Liver (tissue), 3 donors: ENCODE data around the gene ERCC4.

ENCODE experiments used
- FOXA1 ChIP-seq: IDR thresholded peaks from 2 replicates; pipeline ENCODE4 v1.6.1; 2016; ENCODE audit warnings: antibody characterized with exemption
- GABPA ChIP-seq, 2 donors: IDR thresholded peaks in 1 of 2; conservative IDR thresholded peaks in 1 of 2; 2 replicates each; pipeline ENCODE4 v1.6.1; 2016; ENCODE audit warnings: antibody characterized with exemption in 2 of 2, mild to moderate bottlenecking in 1 of 2, moderate library complexity in 1 of 2
- HNF4G ChIP-seq: IDR thresholded peaks from 2 replicates; pipeline ENCODE4 v1.6.1; 2016; ENCODE audit warnings: antibody characterized with exemption
- JUND ChIP-seq, 2 donors: IDR thresholded peaks; 2 replicates each; pipeline ENCODE4 v1.6.1; 2016; ENCODE audit warnings: antibody characterized with exemption in 2 of 2
- NR2F2 ChIP-seq: IDR thresholded peaks from 2 replicates; pipeline ENCODE4 v1.6.1; 2016; ENCODE audit warnings: antibody characterized with exemption
- RAD21 ChIP-seq, 2 donors: IDR thresholded peaks; 2 replicates each; pipeline ENCODE4 v1.6.1; 2016; ENCODE audit warnings: antibody characterized with exemption in 2 of 2, mild to moderate bottlenecking in 2 of 2
- TAF1 ChIP-seq: conservative IDR thresholded peaks from 2 replicates; pipeline ENCODE4 v1.6.1; 2016; ENCODE audit warnings: antibody characterized with exemption, mild to moderate bottlenecking
- YY1 ChIP-seq: IDR thresholded peaks from 2 replicates; pipeline ENCODE4 v1.6.1; 2016; ENCODE audit warnings: antibody characterized with exemption, mild to moderate bottlenecking
- TF ChIP-seq, protein P1 (sequence below): fragments of 150-350 bp; IDR thresholded peaks from 2 replicates; pipeline ENCODE4 v1.5.1; 2017; ENCODE audit warnings: improper control_type of control experiment, low read depth, low read length; ENCODE audit not compliant: missing input control
- TF ChIP-seq, protein P2 (sequence below): IDR thresholded peaks from 2 replicates; pipeline ENCODE4 v1.6.1; 2016; ENCODE audit warnings: antibody characterized with exemption
- donor health status: healthy.
- donor health status: healthy.

DNA sequence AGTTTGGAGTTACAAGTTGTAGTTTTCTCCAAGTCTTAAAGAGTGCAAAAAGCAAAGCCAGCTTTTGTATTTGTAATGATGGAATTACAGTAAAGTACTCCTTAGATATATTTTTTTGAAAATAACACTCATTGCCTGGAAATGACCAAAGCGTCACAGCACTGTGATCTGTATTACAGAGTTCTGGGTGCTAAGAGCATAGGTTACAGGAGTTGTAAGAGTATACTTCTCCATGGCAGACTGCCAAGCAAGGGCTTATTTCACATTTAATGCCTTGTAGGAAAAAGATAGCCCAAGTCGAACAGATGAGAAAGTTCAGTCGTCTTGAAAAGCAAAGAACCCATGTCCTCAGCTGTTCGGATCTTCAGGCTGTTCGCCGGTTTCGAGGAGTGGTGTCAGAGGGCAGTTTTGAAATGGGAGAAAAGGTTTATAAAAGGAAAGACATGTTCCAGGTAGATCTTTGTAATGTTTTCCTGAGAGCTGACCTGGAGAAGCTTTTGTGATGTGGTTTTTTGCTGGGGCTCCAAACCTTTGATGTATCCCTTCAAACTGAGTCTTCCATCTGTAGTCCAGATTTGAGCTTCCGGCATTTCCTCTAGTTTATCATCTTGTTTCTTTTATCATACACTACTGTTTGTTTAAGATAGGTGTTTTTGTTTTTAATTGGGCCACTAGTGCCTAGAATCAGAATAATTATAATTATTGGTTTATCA, 41.3 kb downstream of the ERCC4 start:
- TF ChIP-seq JUND (IDR thresholded peaks at IDR 0.05): no peak
- no peak for TF ChIP-seq HNF4G
- TF ChIP-seq, protein P1, sequence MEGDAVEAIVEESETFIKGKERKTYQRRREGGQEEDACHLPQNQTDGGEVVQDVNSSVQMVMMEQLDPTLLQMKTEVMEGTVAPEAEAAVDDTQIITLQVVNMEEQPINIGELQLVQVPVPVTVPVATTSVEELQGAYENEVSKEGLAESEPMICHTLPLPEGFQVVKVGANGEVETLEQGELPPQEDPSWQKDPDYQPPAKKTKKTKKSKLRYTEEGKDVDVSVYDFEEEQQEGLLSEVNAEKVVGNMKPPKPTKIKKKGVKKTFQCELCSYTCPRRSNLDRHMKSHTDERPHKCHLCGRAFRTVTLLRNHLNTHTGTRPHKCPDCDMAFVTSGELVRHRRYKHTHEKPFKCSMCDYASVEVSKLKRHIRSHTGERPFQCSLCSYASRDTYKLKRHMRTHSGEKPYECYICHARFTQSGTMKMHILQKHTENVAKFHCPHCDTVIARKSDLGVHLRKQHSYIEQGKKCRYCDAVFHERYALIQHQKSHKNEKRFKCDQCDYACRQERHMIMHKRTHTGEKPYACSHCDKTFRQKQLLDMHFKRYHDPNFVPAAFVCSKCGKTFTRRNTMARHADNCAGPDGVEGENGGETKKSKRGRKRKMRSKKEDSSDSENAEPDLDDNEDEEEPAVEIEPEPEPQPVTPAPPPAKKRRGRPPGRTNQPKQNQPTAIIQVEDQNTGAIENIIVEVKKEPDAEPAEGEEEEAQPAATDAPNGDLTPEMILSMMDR: no peak
- TF ChIP-seq YY1: no peak
- TF ChIP-seq, protein P2, sequence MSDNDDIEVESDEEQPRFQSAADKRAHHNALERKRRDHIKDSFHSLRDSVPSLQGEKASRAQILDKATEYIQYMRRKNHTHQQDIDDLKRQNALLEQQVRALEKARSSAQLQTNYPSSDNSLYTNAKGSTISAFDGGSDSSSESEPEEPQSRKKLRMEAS: no peak
- no peak for TF ChIP-seq FOXA1
- no peak for TF ChIP-seq GABPA (IDR thresholded peaks at IDR 0.05 in 1 of 2, conservative IDR thresholded peaks at IDR 0.05 in 1 of 2)
- TF ChIP-seq TAF1: no peak
- TF ChIP-seq NR2F2: no peak
- TF ChIP-seq RAD21 (IDR thresholded peaks at IDR 0.05): no peak
